Fibroblast of lung (primary cell): ENCODE results near the gene SCGB1D1. TPM values are rescaled to one million over a fixed set of nuclear protein-coding genes. Genes with fewer than 3 reads are reported as not detected.

ENCODE experiments used
- DNase-seq, 2 donors: peaks; one replicate each; pipeline versions ENCODE4 v3.0.0 to v3.0.0-alpha.2; 2010; ENCODE audit warnings: low read depth in 2 of 2
- H2AFZ ChIP-seq: 2 replicates; pipeline ENCODE4 v1.5.1; 2012; ENCODE audit warnings: low read length, control low read depth, inconsistent platforms
- H3K27ac ChIP-seq: 2 replicates; pipeline ENCODE4 v1.5.1; 2011; ENCODE audit warnings: low read length, control low read depth; ENCODE audit not compliant: insufficient read depth
- H3K27me3 ChIP-seq: 2 replicates; pipeline ENCODE4 v1.5.1; 2011; ENCODE audit warnings: mild to moderate bottlenecking, low read length; ENCODE audit not compliant: control insufficient read depth, insufficient read depth
- H3K36me3 ChIP-seq: 2 replicates; pipeline ENCODE4 v1.5.1; 2011; ENCODE audit warnings: low read length; ENCODE audit not compliant: control insufficient read depth, insufficient read depth
- H3K4me1 ChIP-seq: 2 replicates; pipeline ENCODE4 v1.5.1; 2011; ENCODE audit warnings: low read length; ENCODE audit not compliant: control insufficient read depth, insufficient read depth; ENCODE audit errors: extremely low read depth
- H3K4me2 ChIP-seq: 2 replicates; pipeline ENCODE4 v1.5.1; 2011; ENCODE audit warnings: low read length, control low read depth; ENCODE audit not compliant: insufficient read depth; ENCODE audit errors: extremely low read depth
- H3K4me3 ChIP-seq, 4 experiments: fragments of 200-600 bp in 1 of 4; sonication (generic) in 1 of 4; replicated peaks in 1 of 4; 2 replicates each; pipeline ENCODE4 v1.5.1; 2011 to 2016; ENCODE audit warnings: low read length in 4 of 4, low read depth in 3 of 4, mild to moderate bottlenecking in 3 of 4, control low read depth in 2 of 4, inconsistent platforms in 1 of 4, mixed read lengths in 1 of 4; ENCODE audit not compliant: insufficient read depth in 1 of 4; ENCODE audit errors: control extremely low read depth in 1 of 4
- H3K79me2 ChIP-seq: 2 replicates; pipeline ENCODE4 v1.5.1; 2012; ENCODE audit warnings: mild to moderate bottlenecking, low read length, inconsistent platforms; ENCODE audit not compliant: control insufficient read depth, insufficient read depth
- H3K9ac ChIP-seq: 2 replicates; pipeline ENCODE4 v1.5.1; 2011; ENCODE audit warnings: mild to moderate bottlenecking, low read length, control low read depth; ENCODE audit not compliant: insufficient read depth
- H3K9me3 ChIP-seq: 2 replicates; pipeline ENCODE4 v1.5.1; 2012; ENCODE audit warnings: low read depth, low read length; ENCODE audit not compliant: control insufficient read depth, insufficient read depth
- H4K20me1 ChIP-seq: 2 replicates; pipeline ENCODE4 v1.5.1; 2011; ENCODE audit warnings: low read length; ENCODE audit not compliant: control insufficient read depth, insufficient read depth; ENCODE audit errors: extremely low read depth
- CTCF ChIP-seq, 2 donors: IDR thresholded peaks in 1 of 2; conservative IDR thresholded peaks in 1 of 2; 1 replicate in 1 of 2; 2 replicates in 1 of 2; pipeline ENCODE4 v1.5.1; 2011 to 2012; ENCODE audit warnings: low read length in 2 of 2, control low read depth in 1 of 2, inconsistent platforms in 1 of 2, low read depth in 1 of 2, mild to moderate bottlenecking in 1 of 2
- EZH2 ChIP-seq: IDR thresholded peaks from 2 replicates; pipeline ENCODE4 v1.5.1; 2012; ENCODE audit warnings: low read length, control low read depth, mild to moderate bottlenecking; ENCODE audit errors: missing control alignments
- polyA minus RNA-seq: library from RNA; depleted of rRNA, polyadenylated mRNA; stranded (reverse); fragments of >200 nt; gene quantifications from 2 replicates; pipeline ENCODE4 v1.2.3, GENCODE V29; 2011; ENCODE audit warnings: low replicate concordance
- polyA plus RNA-seq, 2 donors: library from polyadenylated mRNA; depleted of rRNA in 1 of 2; stranded (reverse) in 1 of 2; unstranded in 1 of 2; fragments of >200 nt; gene quantifications; 2 replicates each; pipeline ENCODE4 v1.2.1, GENCODE V29; 2011 to 2012; ENCODE audit warnings: missing spikeins in 1 of 2
- total RNA-seq: library from RNA; depleted of rRNA; stranded (reverse); fragments of >200 nt; gene quantifications from 2 replicates; pipeline ENCODE4 v1.2.1, GENCODE V29; 2014

Gene SCGB1D1
- not detected in 2 replicates for total RNA-seq
- polyA plus RNA-seq, result not detected in 2 replicates
- polyA plus RNA-seq (2012), result not detected in 2 replicates
- polyA minus RNA-seq, result not detected in 2 replicates

DNA sequence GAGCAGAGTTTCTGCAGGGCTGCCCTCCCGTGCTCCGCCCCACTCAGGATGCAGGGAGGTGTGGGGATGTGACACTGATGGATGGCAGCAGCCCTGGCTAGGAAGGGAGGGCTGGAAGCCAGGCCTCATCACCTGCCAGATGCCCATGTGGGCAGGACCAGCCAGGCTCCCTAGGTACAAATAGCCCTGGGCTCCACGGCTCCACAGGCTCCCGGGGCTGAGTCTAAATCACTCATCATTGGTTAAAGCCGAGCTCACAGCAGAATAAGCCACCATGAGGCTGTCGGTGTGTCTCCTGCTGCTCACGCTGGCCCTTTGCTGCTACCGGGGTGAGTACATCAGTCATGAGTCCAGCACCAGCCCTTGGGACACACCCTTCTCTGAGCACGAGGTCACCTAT is at the start of gene SCGB1D1:
Gene SCGB1D1, plus strand, starts transcription at position 206 of the 400 bp plus-strand sequence. Its CDS starts 69 bp downstream, at position 275.
- no peak for DNase-seq
- no peak within 1 kb of the TSS for H2AFZ ChIP-seq
- H3K4me3 ChIP-seq, result no peak within 1 kb of the TSS
- no peak within 1 kb of the TSS for H3K27ac ChIP-seq
- TF ChIP-seq EZH2 (no peak), CTCF (conservative IDR thresholded peaks at IDR 0.05 in 1 of 2, IDR thresholded peaks at IDR 0.05 in 1 of 2; ENCODE audit: low read depth in 1 of 2, low read length in 2 of 2) (no peak)
- no peaks in the 10 kb centered on the region for H3K36me3 ChIP-seq
- H4K20me1 ChIP-seq, result no peaks in the 10 kb centered on the region
- no peak within 1 kb of the TSS for H3K9ac ChIP-seq
- no peaks in the 10 kb centered on the region for H3K9me3 ChIP-seq
- peaks cover 2% of the 10 kb centered on the region for H3K27me3 ChIP-seq
- no peaks in the 10 kb centered on the region for H3K4me1 ChIP-seq
- H3K79me2 ChIP-seq, result no peaks in the 10 kb centered on the region
- no peak within 1 kb of the TSS for H3K4me2 ChIP-seq

DNA sequence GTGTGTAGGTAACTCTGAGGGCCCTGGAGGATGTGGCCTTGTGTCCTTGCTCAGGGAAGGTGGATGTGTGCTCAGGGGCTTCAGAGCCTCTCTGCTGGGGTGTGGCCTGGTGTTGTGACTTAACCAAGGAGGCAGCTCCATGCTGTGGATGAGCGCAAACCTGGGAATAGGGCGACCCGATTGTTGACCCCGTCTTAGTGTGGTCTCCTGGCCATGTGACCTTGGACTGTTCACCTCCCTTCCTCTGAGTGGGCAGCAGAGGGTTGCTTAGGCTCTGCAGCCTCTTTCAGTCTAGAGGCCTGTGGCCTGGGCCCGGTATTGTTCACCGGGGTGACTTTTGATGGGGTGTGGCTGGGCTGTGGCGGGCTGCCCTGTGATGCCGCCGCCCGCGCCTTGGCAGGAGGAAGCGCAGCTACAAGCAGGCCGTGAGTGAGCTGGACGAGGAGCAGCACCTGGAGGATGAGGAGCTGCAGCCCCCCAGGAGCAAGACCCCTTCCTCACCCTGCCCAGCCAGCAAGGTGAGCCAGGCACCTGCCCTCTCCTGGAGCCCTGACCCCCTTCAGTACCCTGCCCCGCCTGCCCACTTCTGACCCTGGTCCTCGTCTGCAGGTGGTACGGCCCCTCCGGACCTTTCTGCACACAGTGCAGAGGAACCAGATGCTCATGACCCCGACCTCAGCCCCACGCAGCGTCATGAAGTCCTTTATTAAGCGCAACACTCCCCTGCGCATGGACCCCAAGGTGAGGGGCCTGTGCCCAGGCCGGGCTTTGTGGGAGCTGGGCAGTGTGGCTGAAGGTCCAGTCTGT is 49.5 kb upstream of the SCGB1D1 start:
- Histone ChIP-seq H3K36me3 (peaks cover 29% of the 10 kb centered on the region), H3K27me3 (no peaks in the 10 kb centered on the region), H3K4me1 (no peaks in the 10 kb centered on the region), H3K27ac (no peak overlapping the region), H3K4me2 (no peak overlapping the region), H2AFZ (no peak overlapping the region), H3K9me3 (no peaks in the 10 kb centered on the region), H3K9ac (no peak overlapping the region), H3K4me3 (no peak overlapping the region), H4K20me1 (no peaks in the 10 kb centered on the region), H3K79me2 (peaks cover 15% of the 10 kb centered on the region)
- TF ChIP-seq CTCF (conservative IDR thresholded peaks at IDR 0.05 in 1 of 2, IDR thresholded peaks at IDR 0.05 in 1 of 2; ENCODE audit: low read depth in 1 of 2, low read length in 2 of 2), result no peak
- no peak for TF ChIP-seq EZH2
- no peak for DNase-seq

GRCh38 chr11:62141111-62142042 is 48.6 kb upstream of the SCGB1D1 start:
- H3K36me3 ChIP-seq, result peaks cover 29% of the 10 kb centered on the region
- TF ChIP-seq CTCF (conservative IDR thresholded peaks at IDR 0.05 in 1 of 2, IDR thresholded peaks at IDR 0.05 in 1 of 2; ENCODE audit: low read depth in 1 of 2, low read length in 2 of 2) (no peak), EZH2 (no peak)
- H3K27me3 ChIP-seq, result no peaks in the 10 kb centered on the region
- no peak for DNase-seq
- H4K20me1 ChIP-seq, result no peaks in the 10 kb centered on the region
- H3K4me1 ChIP-seq, result no peaks in the 10 kb centered on the region
- H3K4me2 ChIP-seq, result no peak overlapping the region
- no peak overlapping the region for H3K27ac ChIP-seq
- H3K79me2 ChIP-seq, result peaks cover 12% of the 10 kb centered on the region
- H3K9ac ChIP-seq, result no peak overlapping the region
- H3K4me3 ChIP-seq, result no peak overlapping the region
- H2AFZ ChIP-seq, result no peak overlapping the region
- no peaks in the 10 kb centered on the region for H3K9me3 ChIP-seq
